Activated T-helper 9 cell treated with anti-CD3 and anti-CD28 coated beads, Interleukin-2, amount 50 U/mL, for 16 hours (primary cell): ENCODE measurements around the gene TPTE.
"Not testable (repeated sequence)": the region's sequence is repeated elsewhere in the genome, so short reads cannot be mapped to it uniquely, and the experiment has no call there.

ENCODE experiments used
- DNase-seq: peaks from one replicate; pipeline ENCODE4 v3.0.0-alpha.2; 2020; ENCODE audit warnings: low read depth

TPTE gene

GRCh38 chr21:10521091-10521598, at the start of gene TPTE:
Gene TPTE, plus strand, starts transcription at chr21:10521583. Its CDS starts 17,141 bp downstream, at chr21:10538724.
- DNase-seq = no peak

- not testable (repeated sequence) for DNase-seq
These were observed 49.4 kb upstream of the TPTE start for GRCh38 chr21:10471999-10472398.

GRCh38 chr21:10477794-10478193, 43.6 kb upstream of the TPTE start:
- DNase-seq = not testable (repeated sequence)

- DNase-seq = not testable (repeated sequence)
These were observed 41.5 kb upstream of the TPTE start for GRCh38 chr21:10479875-10480274.

GRCh38 chr21:10484864-10485263, 36.5 kb upstream of the TPTE start:
- DNase-seq = not testable (repeated sequence)

- not testable (repeated sequence) for DNase-seq
These were observed 30.9 kb upstream of the TPTE start for GRCh38 chr21:10490453-10490852.

GRCh38 chr21:10511116-10511515, 10.3 kb upstream of the TPTE start:
- DNase-seq = no peak

GRCh38 chr21:10516889-10517288, 4.5 kb upstream of the TPTE start:
- DNase-seq = not testable (repeated sequence)

- not testable (repeated sequence) for DNase-seq
These were observed 3.5 kb upstream of the TPTE start for GRCh38 chr21:10517904-10518303.

- not testable (repeated sequence) for DNase-seq
These were observed 585 bp downstream of the TPTE start for GRCh38 chr21:10521835-10522500.

GRCh38 chr21:10539956-10540355, 18.6 kb downstream of the TPTE start:
- DNase-seq = no peak

GRCh38 chr21:10544376-10544775, 23.0 kb downstream of the TPTE start:
- not testable (repeated sequence) for DNase-seq

GRCh38 chr21:10547868-10548267, 26.5 kb downstream of the TPTE start:
- not testable (repeated sequence) for DNase-seq

GRCh38 chr21:10548331-10548954, 27.1 kb downstream of the TPTE start:
- DNase-seq = not testable (repeated sequence)

GRCh38 chr21:10570803-10571202, 49.4 kb downstream of the TPTE start:
- DNase-seq = not testable (repeated sequence)

GRCh38 chr21:10574531-10575310, 53.3 kb downstream of the TPTE start:
- DNase-seq = not testable (repeated sequence)

GRCh38 chr21:10575311-10575667, 53.9 kb downstream of the TPTE start:
- DNase-seq = no peak

GRCh38 chr21:10578910-10579309, 57.5 kb downstream of the TPTE start:
- DNase-seq = not testable (repeated sequence)

- DNase-seq = not testable (repeated sequence)
These were observed 67.7 kb downstream of the TPTE start for GRCh38 chr21:10589115-10589514.

- not testable (repeated sequence) for DNase-seq
These were observed 85.7 kb downstream of the TPTE start for GRCh38 chr21:10607074-10607473.

GRCh38 chr21:10614285-10614684, 92.9 kb downstream of the TPTE start:
- not testable (repeated sequence) for DNase-seq

GRCh38 chr21:10616061-10616460, 94.7 kb downstream of the TPTE start:
- not testable (repeated sequence) for DNase-seq

- DNase-seq = no peak
These were observed 95.2 kb downstream of the TPTE start for GRCh38 chr21:10616535-10616934.
